ENCODE results near the gene SMPD3. TPM values are rescaled to one million over a fixed set of nuclear protein-coding genes. Genes with fewer than 3 reads are reported as not detected.

SMPD3 gene
- total and polyA plus RNA-seq, 4 donors: 1.7 to 13.9 (median 5.0) TPM

DNA sequence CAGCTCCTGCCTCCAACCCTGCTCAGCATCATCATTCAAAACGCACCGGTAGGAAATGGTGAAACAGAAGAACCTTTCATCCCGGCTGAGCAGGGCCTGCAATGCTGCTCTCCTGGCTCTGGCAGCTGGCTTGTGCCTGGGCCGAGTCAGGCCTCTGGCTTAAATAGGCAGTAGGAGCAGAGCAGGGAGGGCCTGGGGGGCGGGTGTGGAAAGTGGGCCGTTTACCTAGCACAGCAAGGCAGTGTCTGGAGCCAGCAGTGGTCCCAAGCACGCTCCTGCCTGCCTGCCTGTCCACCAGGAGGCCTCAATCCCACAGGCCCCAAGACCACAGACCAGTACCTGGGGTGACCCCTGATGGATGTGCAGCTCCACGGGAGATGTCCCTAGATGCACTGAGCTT is 59.3 kb downstream of the SMPD3 start:
- TF ChIP-seq, protein P1, sequence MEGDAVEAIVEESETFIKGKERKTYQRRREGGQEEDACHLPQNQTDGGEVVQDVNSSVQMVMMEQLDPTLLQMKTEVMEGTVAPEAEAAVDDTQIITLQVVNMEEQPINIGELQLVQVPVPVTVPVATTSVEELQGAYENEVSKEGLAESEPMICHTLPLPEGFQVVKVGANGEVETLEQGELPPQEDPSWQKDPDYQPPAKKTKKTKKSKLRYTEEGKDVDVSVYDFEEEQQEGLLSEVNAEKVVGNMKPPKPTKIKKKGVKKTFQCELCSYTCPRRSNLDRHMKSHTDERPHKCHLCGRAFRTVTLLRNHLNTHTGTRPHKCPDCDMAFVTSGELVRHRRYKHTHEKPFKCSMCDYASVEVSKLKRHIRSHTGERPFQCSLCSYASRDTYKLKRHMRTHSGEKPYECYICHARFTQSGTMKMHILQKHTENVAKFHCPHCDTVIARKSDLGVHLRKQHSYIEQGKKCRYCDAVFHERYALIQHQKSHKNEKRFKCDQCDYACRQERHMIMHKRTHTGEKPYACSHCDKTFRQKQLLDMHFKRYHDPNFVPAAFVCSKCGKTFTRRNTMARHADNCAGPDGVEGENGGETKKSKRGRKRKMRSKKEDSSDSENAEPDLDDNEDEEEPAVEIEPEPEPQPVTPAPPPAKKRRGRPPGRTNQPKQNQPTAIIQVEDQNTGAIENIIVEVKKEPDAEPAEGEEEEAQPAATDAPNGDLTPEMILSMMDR (IDR thresholded peaks at IDR 0.05; ENCODE audit: control extremely low read depth, extremely low read depth): no peak
- H3K36me3 ChIP-seq (ENCODE audit: control insufficient read depth in 4 of 4, insufficient read depth in 4 of 4, low read length in 4 of 4): no peaks in the 10 kb centered on the region
- no peaks in the 10 kb centered on the region for H3K4me1 ChIP-seq (ENCODE audit: control insufficient read depth in 5 of 5, insufficient read depth in 5 of 5, low read length in 5 of 5)
- ATAC-seq (ENCODE audit: insufficient read depth, low FRiP score) (no peak), DNase-seq (no peak)
- no peak overlapping the region for H3K9ac ChIP-seq (ENCODE audit: insufficient read depth in 1 of 2, low read length in 2 of 2)
- no peak overlapping the region for H3K27ac ChIP-seq (ENCODE audit: low read depth in 1 of 2, low read length in 1 of 2)
- no peak overlapping the region for H3K4me3 ChIP-seq
- H3K27me3 ChIP-seq (ENCODE audit: control insufficient read depth in 3 of 3, insufficient read depth in 3 of 3, low read length in 2 of 3): no peaks in the 10 kb centered on the region
- H3K9me3 ChIP-seq (ENCODE audit: control insufficient read depth in 4 of 4, insufficient read depth in 3 of 4, low read length in 3 of 4): no peaks in the 10 kb centered on the region
- WGBS, 2 donors: 77 to 87% methylated on average over 8 of the region's 8 CpGs

DNA sequence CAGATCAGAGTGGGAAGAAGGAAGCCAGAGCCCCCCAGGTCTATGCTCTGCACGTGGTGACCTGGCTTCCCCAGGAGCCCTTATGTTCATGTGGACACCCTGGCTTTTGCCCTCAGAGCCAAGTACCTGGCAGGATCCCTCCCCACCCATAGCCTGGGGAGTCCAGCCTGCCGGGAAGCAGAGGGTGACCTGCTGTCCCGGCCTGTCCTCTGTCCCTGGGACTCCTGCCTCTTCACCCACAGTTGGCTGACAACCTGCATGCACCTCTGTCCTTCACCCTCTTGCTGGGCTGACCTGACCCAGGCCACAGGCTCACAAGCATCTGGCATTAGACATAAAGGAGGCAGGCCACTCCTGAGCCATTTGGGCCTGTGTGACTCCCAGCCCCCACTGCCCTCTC is 60.2 kb downstream of the SMPD3 start:
- TF ChIP-seq, protein P1 (IDR thresholded peaks at IDR 0.05; ENCODE audit: control extremely low read depth, extremely low read depth): no peak
- WGBS, 2 donors: 86 to 92% methylated on average over 3 of the region's 3 CpGs
- DNase-seq (no peak), ATAC-seq (ENCODE audit: insufficient read depth, low FRiP score) (no peak)
- H3K36me3 ChIP-seq (ENCODE audit: control insufficient read depth in 4 of 4, insufficient read depth in 4 of 4, low read length in 4 of 4): no peaks in the 10 kb centered on the region
- H3K4me3 ChIP-seq: no peak overlapping the region
- no peaks in the 10 kb centered on the region for H3K4me1 ChIP-seq (ENCODE audit: control insufficient read depth in 5 of 5, insufficient read depth in 5 of 5, low read length in 5 of 5)
- no peaks in the 10 kb centered on the region for H3K27me3 ChIP-seq (ENCODE audit: control insufficient read depth in 3 of 3, insufficient read depth in 3 of 3, low read length in 2 of 3)
- no peak overlapping the region for H3K27ac ChIP-seq (ENCODE audit: low read depth in 1 of 2, low read length in 1 of 2)
- H3K9me3 ChIP-seq (ENCODE audit: control insufficient read depth in 4 of 4, insufficient read depth in 3 of 4, low read length in 3 of 4): no peaks in the 10 kb centered on the region
- H3K9ac ChIP-seq (ENCODE audit: insufficient read depth in 1 of 2, low read length in 2 of 2): no peak overlapping the region

DNA sequence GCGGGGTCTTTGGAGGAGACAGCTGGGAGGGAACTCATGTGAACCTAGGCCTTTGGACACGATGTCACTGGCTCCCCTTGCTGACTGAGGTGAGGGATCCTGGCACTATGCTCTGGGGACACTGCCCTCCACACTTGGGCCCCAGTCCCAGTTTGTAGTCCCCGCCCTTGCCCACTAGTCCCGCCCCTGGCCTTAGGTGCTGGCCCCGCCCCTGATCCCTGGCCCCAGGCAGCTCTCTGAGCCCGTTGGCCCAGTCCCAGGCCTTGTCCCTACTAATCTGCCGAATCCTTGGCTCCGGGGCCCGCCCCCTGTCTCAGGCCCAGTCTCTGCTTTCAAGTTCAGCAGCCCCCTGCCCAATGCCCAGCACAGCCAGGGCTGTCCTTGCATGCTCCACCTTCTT is 61.0 kb downstream of the SMPD3 start:
- Histone ChIP-seq H3K4me3 (no peak overlapping the region), H3K9ac (ENCODE audit: insufficient read depth in 1 of 2, low read length in 2 of 2) (no peak overlapping the region), H3K9me3 (ENCODE audit: control insufficient read depth in 4 of 4, insufficient read depth in 3 of 4, low read length in 3 of 4) (no peaks in the 10 kb centered on the region), H3K27ac (ENCODE audit: low read depth in 1 of 2, low read length in 1 of 2) (no peak overlapping the region), H3K36me3 (ENCODE audit: control insufficient read depth in 4 of 4, insufficient read depth in 4 of 4, low read length in 4 of 4) (no peaks in the 10 kb centered on the region), H3K4me1 (ENCODE audit: control insufficient read depth in 5 of 5, insufficient read depth in 5 of 5, low read length in 5 of 5) (no peaks in the 10 kb centered on the region), H3K27me3 (ENCODE audit: control insufficient read depth in 3 of 3, insufficient read depth in 3 of 3, low read length in 2 of 3) (no peaks in the 10 kb centered on the region)
- DNase-seq: no peak
- TF ChIP-seq, protein P1 (IDR thresholded peaks at IDR 0.05; ENCODE audit: control extremely low read depth, extremely low read depth): no peak
- ATAC-seq (ENCODE audit: insufficient read depth, low FRiP score): no peak
- 83 to 87% methylated on average over 8 to 9 of the region's 9 CpGs for WGBS, 2 donors

DNA sequence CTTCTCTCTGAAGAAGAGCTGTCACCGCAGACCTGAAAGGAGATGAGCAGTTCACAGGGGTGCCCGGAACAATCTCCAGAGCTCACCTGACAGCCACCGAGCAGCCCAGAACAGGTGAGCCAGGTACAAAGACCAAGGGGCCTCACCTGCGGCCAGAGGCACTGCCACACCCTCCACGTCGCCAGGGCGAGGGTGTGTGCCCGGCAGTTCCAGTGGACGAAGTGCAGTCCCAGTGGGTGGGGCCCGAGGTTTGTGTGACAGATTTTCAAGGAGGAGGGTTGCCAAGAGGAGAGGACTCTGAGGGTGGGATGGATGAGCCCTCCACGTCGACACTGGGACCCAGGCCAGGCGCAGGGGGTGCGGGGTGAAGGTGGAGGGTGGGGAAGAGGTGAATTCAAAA is 61.7 kb downstream of the SMPD3 start:
- no peaks in the 10 kb centered on the region for H3K36me3 ChIP-seq (ENCODE audit: control insufficient read depth in 4 of 4, insufficient read depth in 4 of 4, low read length in 4 of 4)
- H3K27me3 ChIP-seq (ENCODE audit: control insufficient read depth in 3 of 3, insufficient read depth in 3 of 3, low read length in 2 of 3): no peaks in the 10 kb centered on the region
- TF ChIP-seq, protein P1 (IDR thresholded peaks at IDR 0.05; ENCODE audit: control extremely low read depth, extremely low read depth): no peak
- H3K4me3 ChIP-seq: no peak overlapping the region
- H3K9me3 ChIP-seq (ENCODE audit: control insufficient read depth in 4 of 4, insufficient read depth in 3 of 4, low read length in 3 of 4): no peaks in the 10 kb centered on the region
- H3K4me1 ChIP-seq (ENCODE audit: control insufficient read depth in 5 of 5, insufficient read depth in 5 of 5, low read length in 5 of 5): no peaks in the 10 kb centered on the region
- DNase-seq: no peak
- no peak for ATAC-seq (ENCODE audit: insufficient read depth, low FRiP score)
- H3K9ac ChIP-seq (ENCODE audit: insufficient read depth in 1 of 2, low read length in 2 of 2): no peak overlapping the region
- H3K27ac ChIP-seq (ENCODE audit: low read depth in 1 of 2, low read length in 1 of 2): no peak overlapping the region
- 73 to 86% methylated on average over 14 of the region's 14 CpGs for WGBS, 2 donors

All from lung (tissue), 12 donors.